Fibroblast of the aortic adventitia (primary cell): Measurements from ENCODE around the gene DPM1. TPM values are rescaled to one million over a fixed set of nuclear protein-coding genes. Genes with fewer than 3 reads are reported as not detected.

Source experiments
- DNase-seq: peaks from one replicate; pipeline ENCODE4 v3.0.0-alpha.2; 2010; ENCODE audit warnings: low read depth
- H3K4me3 ChIP-seq: 2 replicates; pipeline ENCODE4 v1.5.1; 2011; ENCODE audit warnings: low read depth, mild to moderate bottlenecking, control low read depth, low read length, moderate library complexity
- CTCF ChIP-seq: IDR thresholded peaks from 2 replicates; pipeline ENCODE4 v1.5.1; 2011; ENCODE audit warnings: mild to moderate bottlenecking, low read length, control low read depth, inconsistent platforms; ENCODE audit not compliant: insufficient read depth
- total RNA-seq: library from RNA; depleted of rRNA; stranded (reverse); fragments of >200 nt; gene quantifications from 2 replicates; pipeline ENCODE4 v1.2.3, GENCODE V29; 2012; ENCODE audit warnings: low replicate concordance

Gene DPM1
- total RNA-seq, 1 donor: 70.8 TPM

DNA sequence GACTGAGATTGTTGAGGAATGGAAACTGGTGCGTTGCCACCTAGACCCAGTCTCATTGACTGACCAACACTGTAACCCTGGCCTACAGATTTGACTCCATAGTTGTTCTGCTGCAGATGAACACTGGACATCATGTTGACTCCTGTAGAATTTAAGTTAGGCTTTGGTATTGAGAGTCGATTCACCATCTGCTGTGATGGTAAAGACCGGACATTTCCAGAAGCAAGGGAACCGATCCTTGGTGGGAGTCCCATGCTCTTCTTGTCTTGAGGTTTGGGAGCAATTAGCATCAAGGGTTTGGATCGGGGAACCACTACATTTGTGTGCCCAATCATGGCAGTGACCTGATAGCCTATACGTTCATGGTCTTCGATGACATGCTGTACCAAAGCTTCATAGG, 64.7 kb downstream of the DPM1 start:
- no peak for TF ChIP-seq CTCF
- no peak overlapping the region for H3K4me3 ChIP-seq
- no peak for DNase-seq

DNA sequence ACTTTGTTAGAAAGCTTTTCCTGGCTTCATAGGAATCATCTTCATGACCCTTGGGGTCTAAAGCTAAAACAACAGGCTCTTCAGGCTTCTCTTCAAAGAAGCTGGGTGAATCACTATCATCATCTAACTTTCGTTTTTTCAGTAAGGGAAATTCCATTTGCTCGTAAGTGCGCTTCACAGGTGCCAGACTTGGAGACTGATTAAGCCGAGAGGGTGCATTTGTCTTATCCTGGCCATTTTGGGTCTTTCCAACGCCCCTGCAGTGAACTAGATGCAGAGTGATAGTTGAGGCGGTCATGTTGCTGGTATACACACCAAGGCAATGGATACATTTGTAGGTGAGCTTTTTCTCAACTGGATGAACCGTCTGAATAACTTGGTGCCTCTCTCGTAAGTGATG, 65.9 kb downstream of the DPM1 start:
- no peak for TF ChIP-seq CTCF
- H3K4me3 ChIP-seq: no peak overlapping the region
- no peak for DNase-seq

GRCh38 chr20:50891138-50891537, 67.2 kb downstream of the DPM1 start:
- H3K4me3 ChIP-seq: no peak overlapping the region
- no peak for DNase-seq
- TF ChIP-seq CTCF: no peak

GRCh38 chr20:50887576-50887975, 70.8 kb downstream of the DPM1 start:
- no peak overlapping the region for H3K4me3 ChIP-seq
- no peak for TF ChIP-seq CTCF
- no peak for DNase-seq

- no peak overlapping the region for H3K4me3 ChIP-seq
- no peak for TF ChIP-seq CTCF
- DNase-seq: no peak
Measured at GRCh38 chr20:50886184-50886790, 72.0 kb downstream of the DPM1 start.

- H3K4me3 ChIP-seq: no peak overlapping the region
- no peak for TF ChIP-seq CTCF
- no peak for DNase-seq
Measured at GRCh38 chr20:50885781-50886180, 72.6 kb downstream of the DPM1 start.

GRCh38 chr20:50885068-50885467, 73.3 kb downstream of the DPM1 start:
- H3K4me3 ChIP-seq: no peak overlapping the region
- TF ChIP-seq CTCF: no peak
- DNase-seq: no peak
